Gastrocnemius medialis (tissue), 4 donors: ENCODE measurements around the gene TCFL5.

Source experiments
- POLR2A ChIP-seq, 2 donors: fragments of 450-650 bp; IDR thresholded peaks; one replicate each; pipeline ENCODE4 v1.6.1; 2017; ENCODE audit warnings: antibody characterized with exemption in 2 of 2, mild to moderate bottlenecking in 2 of 2, moderate library complexity in 2 of 2
- TF ChIP-seq, protein P1 (sequence below), 5 experiments: fragments of 450-650 bp in 3 of 5; fragments of 200-600 bp in 2 of 5; sonication (generic) in 2 of 5; IDR thresholded peaks in 4 of 5; conservative IDR thresholded peaks in 1 of 5; 1 replicate in 4 of 5; 2 replicates in 1 of 5; pipeline ENCODE4 v1.5.1; 2016 to 2019; ENCODE audit warnings: antibody characterized with exemption in 5 of 5, mild to moderate bottlenecking in 3 of 5, moderate library complexity in 3 of 5

DNA sequence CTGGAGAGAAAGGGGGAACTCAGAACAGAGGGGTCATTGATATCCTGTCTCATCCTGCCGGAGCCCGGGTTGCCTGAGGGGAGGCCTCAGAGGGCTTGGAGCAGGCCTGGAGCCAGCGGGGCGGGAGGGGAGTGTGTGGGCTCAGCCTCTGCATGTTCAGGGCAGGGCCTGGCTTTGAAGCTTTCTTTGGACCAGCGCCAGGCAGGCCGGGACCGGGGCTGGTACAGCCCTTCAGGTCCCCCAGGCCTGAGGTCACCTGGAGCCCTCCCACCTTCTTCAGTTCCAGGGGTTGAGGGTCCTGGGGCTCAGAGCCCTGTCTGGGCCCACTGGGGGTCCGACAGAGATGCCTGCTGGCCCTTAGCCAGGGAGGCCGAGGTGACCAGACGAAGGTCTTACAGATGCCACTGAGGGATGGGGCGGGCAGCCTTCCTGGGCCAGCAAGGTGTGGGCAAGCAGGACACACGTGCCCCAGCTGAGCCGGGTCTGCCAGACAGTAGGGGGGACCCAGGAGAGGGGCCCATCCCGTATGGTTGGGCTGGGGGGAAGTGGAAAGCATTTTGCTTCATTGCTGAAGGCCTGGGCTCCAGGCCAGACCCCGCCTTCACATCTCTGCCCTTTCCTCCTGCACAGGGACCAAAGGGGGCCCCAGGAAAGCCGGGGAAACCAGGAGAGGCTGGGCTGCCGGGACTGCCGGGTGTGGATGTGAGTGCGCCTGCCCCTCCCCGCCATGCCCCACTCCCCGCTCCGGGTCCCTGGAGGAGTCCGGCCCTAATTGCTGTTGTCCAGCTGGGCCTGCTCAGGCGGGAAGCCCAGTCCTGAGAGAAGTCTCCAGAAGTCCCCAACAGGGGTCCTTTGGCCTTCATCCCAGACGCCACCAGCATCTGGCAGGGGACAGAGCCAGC, 42.8 kb downstream of the TCFL5 start:
- TF ChIP-seq, protein P1, sequence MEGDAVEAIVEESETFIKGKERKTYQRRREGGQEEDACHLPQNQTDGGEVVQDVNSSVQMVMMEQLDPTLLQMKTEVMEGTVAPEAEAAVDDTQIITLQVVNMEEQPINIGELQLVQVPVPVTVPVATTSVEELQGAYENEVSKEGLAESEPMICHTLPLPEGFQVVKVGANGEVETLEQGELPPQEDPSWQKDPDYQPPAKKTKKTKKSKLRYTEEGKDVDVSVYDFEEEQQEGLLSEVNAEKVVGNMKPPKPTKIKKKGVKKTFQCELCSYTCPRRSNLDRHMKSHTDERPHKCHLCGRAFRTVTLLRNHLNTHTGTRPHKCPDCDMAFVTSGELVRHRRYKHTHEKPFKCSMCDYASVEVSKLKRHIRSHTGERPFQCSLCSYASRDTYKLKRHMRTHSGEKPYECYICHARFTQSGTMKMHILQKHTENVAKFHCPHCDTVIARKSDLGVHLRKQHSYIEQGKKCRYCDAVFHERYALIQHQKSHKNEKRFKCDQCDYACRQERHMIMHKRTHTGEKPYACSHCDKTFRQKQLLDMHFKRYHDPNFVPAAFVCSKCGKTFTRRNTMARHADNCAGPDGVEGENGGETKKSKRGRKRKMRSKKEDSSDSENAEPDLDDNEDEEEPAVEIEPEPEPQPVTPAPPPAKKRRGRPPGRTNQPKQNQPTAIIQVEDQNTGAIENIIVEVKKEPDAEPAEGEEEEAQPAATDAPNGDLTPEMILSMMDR (IDR thresholded peaks at IDR 0.05 in 4 of 5, conservative IDR thresholded peaks at IDR 0.05 in 1 of 5), result no peak
- no peak for TF ChIP-seq POLR2A (IDR thresholded peaks at IDR 0.05)
